Limb (tissue), 2 donors: Measurements from ENCODE around the gene CIZ1.
"Not testable (repeated sequence)": the region's sequence is repeated elsewhere in the genome, so short reads cannot be mapped to it uniquely, and the experiment has no call there.

Experiments used
- DNase-seq, 2 donors: peaks; one replicate each; pipeline ENCODE4 v3.0.0-alpha.2; 2016; ENCODE audit errors: extremely low spot score in 2 of 2

The CIZ1 gene

GRCh38 chr9:128190013-128190412 lies 1.4 kb downstream of the CIZ1 start:
- no peak for DNase-seq

GRCh38 chr9:128188209-128188608 lies 3.2 kb downstream of the CIZ1 start:
- DNase-seq: no peak

GRCh38 chr9:128187361-128187760 lies 4.0 kb downstream of the CIZ1 start:
- no peak for DNase-seq

- no peak for DNase-seq
These were observed 5.1 kb downstream of the CIZ1 start for GRCh38 chr9:128185979-128186965.

- DNase-seq: no peak
These were observed 8.3 kb downstream of the CIZ1 start for GRCh38 chr9:128182893-128183588.

GRCh38 chr9:128181480-128181879 lies 9.9 kb downstream of the CIZ1 start:
- not testable (repeated sequence) for DNase-seq

GRCh38 chr9:128180447-128180846 lies 10.9 kb downstream of the CIZ1 start:
- no peak for DNase-seq

- DNase-seq: no peak
These were observed 11.4 kb downstream of the CIZ1 start for GRCh38 chr9:128180001-128180400.

- no peak for DNase-seq
These were observed 12.5 kb downstream of the CIZ1 start for GRCh38 chr9:128178806-128179431.

GRCh38 chr9:128175726-128176125 lies 15.6 kb downstream of the CIZ1 start:
- no peak for DNase-seq

- DNase-seq: no peak
These were observed 16.2 kb downstream of the CIZ1 start for GRCh38 chr9:128175102-128175563.

- DNase-seq: no peak
These were observed 17.3 kb downstream of the CIZ1 start for GRCh38 chr9:128174062-128174461.

- DNase-seq: no peak
These were observed 21.4 kb downstream of the CIZ1 start for GRCh38 chr9:128169925-128170324.

GRCh38 chr9:128169492-128169891 lies 21.9 kb downstream of the CIZ1 start:
- DNase-seq: no peak

GRCh38 chr9:128168731-128169308 lies 22.6 kb downstream of the CIZ1 start:
- DNase-seq: no peak

- DNase-seq: no peak
These were observed 24.2 kb downstream of the CIZ1 start for GRCh38 chr9:128167209-128167608.

- DNase-seq: no peak
These were observed 25.2 kb downstream of the CIZ1 start for GRCh38 chr9:128166169-128166568.

GRCh38 chr9:128164307-128164885 lies 27.0 kb downstream of the CIZ1 start:
- DNase-seq: no peak

- no peak for DNase-seq
These were observed 27.7 kb downstream of the CIZ1 start for GRCh38 chr9:128163523-128164306.

GRCh38 chr9:128163027-128163515 lies 28.3 kb downstream of the CIZ1 start:
- no peak for DNase-seq
